OCI-LY7 (cell line): ENCODE data around the gene ST3GAL3. TPM values are rescaled to one million over a fixed set of nuclear protein-coding genes. Genes with fewer than 3 reads are reported as not detected.

Source experiments
- BruUV-seq: library from RNA; stranded (reverse); fragments of 400-500 nt; replicated peaks from 2 replicates; lab custom pipeline; 2021; lab: Mats Ljungman, UMichigan
- CTCF ChIA-PET: fragments of 300-600 bp; sonication (Branson Sonifier 250); formaldehyde crosslinking; loops from one replicate; lab custom pipeline; 2022; ENCODE audit warnings: antibody characterized with exemption; ENCODE audit not compliant: unreplicated experiment; lab: Charles Lee
- POLR2A ChIA-PET: fragments of 300-600 bp; sonication (Branson Sonifier 250); formaldehyde crosslinking; loops from one replicate; lab custom pipeline; 2022; ENCODE audit warnings: antibody characterized with exemption; lab: Charles Lee
- DNase-seq: peaks from one replicate; pipeline ENCODE4 v3.0.0-alpha.2; 2015; ENCODE audit warnings: low spot score
- H2AFZ ChIP-seq: fragments of 200-600 bp; sonication (generic), shearing (Covaris generic); 2 replicates; pipeline ENCODE4 v1.6.1; 2014; ENCODE audit warnings: mild to moderate bottlenecking, antibody characterized with exemption, low read length, moderate library complexity
- H3K27ac ChIP-seq: fragments of 200-600 bp; sonication (generic); 2 replicates; pipeline ENCODE4 v1.5.1; 2014; ENCODE audit warnings: mixed run types, low read depth, mild to moderate bottlenecking, moderate library complexity, low read length, inconsistent platforms; ENCODE audit not compliant: poor library complexity, severe bottlenecking
- H3K36me3 ChIP-seq: fragments of 200-600 bp; sonication (generic); 2 replicates; pipeline ENCODE4 v1.6.1; 2014; ENCODE audit warnings: mild to moderate bottlenecking, antibody characterized with exemption, low read length, moderate library complexity, mixed read lengths; ENCODE audit not compliant: insufficient read depth
- H3K4me1 ChIP-seq: fragments of 200-600 bp; sonication (generic); 2 replicates; pipeline ENCODE4 v1.5.1; 2014; ENCODE audit warnings: mild to moderate bottlenecking, low read length; ENCODE audit not compliant: insufficient read depth, poor library complexity, severe bottlenecking
- H3K4me2 ChIP-seq: fragments of 200-600 bp; sonication (generic); 2 replicates; pipeline ENCODE4 v1.6.1; 2014; ENCODE audit warnings: mild to moderate bottlenecking, low read length
- H3K4me3 ChIP-seq: fragments of 200-600 bp; sonication (generic); 2 replicates; pipeline ENCODE4 v1.5.1; 2014; ENCODE audit warnings: mild to moderate bottlenecking, low read depth, low read length; ENCODE audit not compliant: poor library complexity, severe bottlenecking
- H3K79me2 ChIP-seq: fragments of 200-600 bp; sonication (generic); 2 replicates; pipeline ENCODE4 v1.6.1; 2016; ENCODE audit warnings: low read depth, mild to moderate bottlenecking, low read length, moderate library complexity, mixed read lengths; ENCODE audit not compliant: insufficient read depth
- H3K9me2 ChIP-seq: fragments of 200-600 bp; sonication (generic); 2 replicates; pipeline ENCODE4 v1.6.1; 2016; ENCODE audit warnings: mild to moderate bottlenecking, low read length, mixed read lengths; ENCODE audit not compliant: insufficient read depth
- H3K9me3 ChIP-seq: fragments of 200-600 bp; sonication (generic); 2 replicates; pipeline ENCODE4 v1.6.1; 2014; ENCODE audit warnings: mild to moderate bottlenecking, mixed run types, low read length, mixed read lengths
- H4K20me1 ChIP-seq: fragments of 200-600 bp; sonication (generic); 2 replicates; pipeline ENCODE4 v1.6.1; 2014; ENCODE audit warnings: mild to moderate bottlenecking, antibody characterized with exemption, low read length, moderate library complexity, mixed read lengths; ENCODE audit not compliant: insufficient read depth
- CTCF ChIP-seq: fragments of 200-600 bp; sonication (generic); conservative IDR thresholded peaks from 2 replicates; pipeline ENCODE4 v1.5.1; 2014; ENCODE audit warnings: mild to moderate bottlenecking, antibody characterized with exemption, low read length, moderate library complexity, mixed read lengths
- EZH2phosphoT487 ChIP-seq: fragments of 200-600 bp; sonication (generic); IDR thresholded peaks from 2 replicates; pipeline ENCODE4 v1.6.1; 2018; ENCODE audit warnings: low read depth, borderline replicate concordance, mild to moderate bottlenecking, mixed run types, antibody characterized with exemption, low read length, moderate library complexity, mixed read lengths
- intact Hi-C: fragments of 100-400 bp; cut with micrococcal nuclease; formaldehyde crosslinking; loops from one replicate; pipeline ENCODE4 v1.10.0; 2022; ENCODE audit not compliant: unreplicated experiment
- total RNA-seq, 2 experiments: library from RNA; depleted of rRNA in 1 of 2; stranded (reverse); fragments of >200 nt in 1 of 2; shearing (Covaris generic) in 1 of 2; gene quantifications; 2 replicates each; pipeline ENCODE4 v1.2.3, GENCODE V29; 2014 to 2022

Gene ST3GAL3
- total RNA-seq, 2 experiments from 2014 or later = 24.0 to 45.0 TPM

GRCh38 chr1:43783671-43784205 lies 76.4 kb downstream of the ST3GAL3 start:
- BruUV-seq = no TSS peak
- Histone ChIP-seq H3K79me2 (no peaks in the 10 kb centered on the region), H3K9me3 (peaks cover 16% of the 10 kb centered on the region), H3K27ac (no peak overlapping the region), H3K4me1 (no peaks in the 10 kb centered on the region), H3K36me3 (peaks cover 9% of the 10 kb centered on the region; the same call in 1 of the 2 replicates), H3K9me2 (no peaks in the 10 kb centered on the region), H3K4me2 (no peak overlapping the region), H2AFZ (no peak overlapping the region), H4K20me1 (no peaks in the 10 kb centered on the region), H3K4me3 (no peak overlapping the region)
- TF ChIP-seq CTCF (no peak), EZH2phosphoT487 (no peak)
- DNase-seq = no peak
- intact Hi-C loops = no loop called here
- CTCF ChIA-PET = no interaction called here
- POLR2A ChIA-PET = no interaction called here

GRCh38 chr1:43786201-43786958 lies 79.0 kb downstream of the ST3GAL3 start:
- H4K20me1 ChIP-seq = no peaks in the 10 kb centered on the region
- H3K4me3 ChIP-seq = no peak overlapping the region
- no peaks in the 10 kb centered on the region for H3K4me1 ChIP-seq
- H3K4me2 ChIP-seq = no peak overlapping the region
- no peaks in the 10 kb centered on the region for H3K79me2 ChIP-seq
- BruUV-seq = no TSS peak
- CTCF ChIA-PET = no interaction called here
- no peaks in the 10 kb centered on the region for H3K9me2 ChIP-seq
- intact Hi-C loops = no loop called here
- no peak overlapping the region for H3K27ac ChIP-seq
- no peak for DNase-seq
- no peaks in the 10 kb centered on the region for H3K36me3 ChIP-seq
- POLR2A ChIA-PET = interaction anchor here (0.6 kb wide), 1 partner anchor 25 kb away, joined by 3 read pairs; no protein-coding TSS in a partner anchor
- H2AFZ ChIP-seq = no peak overlapping the region
- no peaks in the 10 kb centered on the region for H3K9me3 ChIP-seq
- TF ChIP-seq EZH2phosphoT487 = no peak
- TF ChIP-seq CTCF = no peak

- Histone ChIP-seq H3K27ac (no peak overlapping the region), H3K9me3 (no peaks in the 10 kb centered on the region), H3K36me3 (no peaks in the 10 kb centered on the region), H2AFZ (no peak overlapping the region), H3K9me2 (no peaks in the 10 kb centered on the region), H3K79me2 (no peaks in the 10 kb centered on the region), H3K4me2 (no peak overlapping the region), H3K4me1 (no peaks in the 10 kb centered on the region), H3K4me3 (no peak overlapping the region), H4K20me1 (no peaks in the 10 kb centered on the region)
- no peak for TF ChIP-seq EZH2phosphoT487
- TF ChIP-seq CTCF = no peak
- POLR2A ChIA-PET = no interaction called here
- CTCF ChIA-PET = no interaction called here
- no peak for DNase-seq
- BruUV-seq = no TSS peak
- intact Hi-C loops = no loop called here
These were observed 79.6 kb downstream of the ST3GAL3 start for GRCh38 chr1:43786960-43787359.
